HG02610 (cell line): ENCODE measurements around the gene SNX33.
"Not testable (repeated sequence)": the region's sequence is repeated elsewhere in the genome, so short reads cannot be mapped to it uniquely, and the experiment has no call there.

Experiments
- ATAC-seq: cut with Tn5 transposase; IDR thresholded peaks from one replicate; pipeline ENCODE4 v1.9.1; 2021; ENCODE audit warnings: mild to moderate bottlenecking, moderate library complexity; ENCODE audit not compliant: unreplicated experiment

The SNX33 gene, protein sequence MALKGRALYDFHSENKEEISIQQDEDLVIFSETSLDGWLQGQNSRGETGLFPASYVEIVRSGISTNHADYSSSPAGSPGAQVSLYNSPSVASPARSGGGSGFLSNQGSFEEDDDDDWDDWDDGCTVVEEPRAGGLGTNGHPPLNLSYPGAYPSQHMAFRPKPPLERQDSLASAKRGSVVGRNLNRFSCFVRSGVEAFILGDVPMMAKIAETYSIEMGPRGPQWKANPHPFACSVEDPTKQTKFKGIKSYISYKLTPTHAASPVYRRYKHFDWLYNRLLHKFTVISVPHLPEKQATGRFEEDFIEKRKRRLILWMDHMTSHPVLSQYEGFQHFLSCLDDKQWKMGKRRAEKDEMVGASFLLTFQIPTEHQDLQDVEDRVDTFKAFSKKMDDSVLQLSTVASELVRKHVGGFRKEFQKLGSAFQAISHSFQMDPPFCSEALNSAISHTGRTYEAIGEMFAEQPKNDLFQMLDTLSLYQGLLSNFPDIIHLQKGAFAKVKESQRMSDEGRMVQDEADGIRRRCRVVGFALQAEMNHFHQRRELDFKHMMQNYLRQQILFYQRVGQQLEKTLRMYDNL

GRCh38 chr15:75647370-75648155, at the start of gene SNX33:
Gene SNX33 (plus strand): TSS chr15:75647912. CDS start chr15:75649103, 1,191 bp downstream.
- no peak for ATAC-seq

DNA sequence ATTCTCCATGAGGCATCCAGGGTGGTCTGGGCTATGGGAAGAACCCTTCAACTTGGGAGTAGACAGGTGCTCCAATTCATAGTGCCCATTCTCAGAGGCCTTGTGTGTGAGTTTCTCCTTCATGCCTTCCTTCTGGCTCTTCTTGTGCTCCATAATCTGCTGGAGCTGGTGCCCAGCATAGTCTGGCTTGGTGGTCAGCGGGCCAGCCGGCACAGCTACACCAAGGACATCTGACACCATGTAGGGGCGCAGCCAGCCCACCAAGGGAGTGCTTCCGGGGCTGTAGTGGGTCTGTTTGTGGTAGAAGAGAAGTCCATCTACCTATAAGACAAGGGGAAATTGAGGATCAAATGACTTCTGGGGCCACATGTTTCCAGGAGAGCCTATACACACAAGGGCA, 49.4 kb upstream of the SNX33 start:
- ATAC-seq, result no peak

GRCh38 chr15:75599401-75599800, 48.3 kb upstream of the SNX33 start:
- no peak for ATAC-seq

- ATAC-seq, result no peak
Measured at GRCh38 chr15:75606026-75606425, 41.7 kb upstream of the SNX33 start.

- ATAC-seq, result no peak
Measured at GRCh38 chr15:75606711-75607699, 40.7 kb upstream of the SNX33 start.

GRCh38 chr15:75616766-75617165, 30.9 kb upstream of the SNX33 start:
- no peak for ATAC-seq

GRCh38 chr15:75620058-75620820, 27.5 kb upstream of the SNX33 start:
- ATAC-seq, result no peak

- no peak for ATAC-seq
Measured at GRCh38 chr15:75620841-75621391, 26.8 kb upstream of the SNX33 start.

DNA sequence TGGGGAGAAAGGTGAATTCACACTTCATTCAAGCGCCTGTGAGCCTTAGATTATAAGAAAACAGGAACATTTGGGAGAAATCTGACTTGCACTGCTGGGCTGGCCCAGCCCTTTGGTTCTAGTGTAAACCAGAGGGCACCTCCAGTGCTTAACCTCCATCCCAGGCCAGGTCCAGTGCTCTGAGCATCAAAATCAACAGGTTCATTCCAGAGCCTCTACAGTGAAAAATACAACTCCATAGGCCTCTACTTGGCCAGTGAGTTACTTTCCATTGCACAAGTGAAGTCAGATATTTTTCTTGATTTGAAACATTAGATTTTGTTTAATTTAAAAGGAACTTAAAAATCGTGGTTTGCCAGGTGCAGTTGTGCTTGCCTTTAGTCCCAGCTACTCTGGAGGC, 25.2 kb upstream of the SNX33 start:
- ATAC-seq, result no peak

GRCh38 chr15:75625542-75626347, 22.0 kb upstream of the SNX33 start, which contains the start of gene SNUPN:
Gene SNUPN (minus strand): TSS chr15:75625725. CDS start chr15:75621051, 4,674 bp downstream.
- peak; percentile 86 for ATAC-seq

- no peak for ATAC-seq
Measured at GRCh38 chr15:75631935-75632334, 15.8 kb upstream of the SNX33 start.

- not testable (repeated sequence) for ATAC-seq
Measured at GRCh38 chr15:75633922-75634321, 13.8 kb upstream of the SNX33 start.

GRCh38 chr15:75636026-75636425, 11.7 kb upstream of the SNX33 start:
- no peak for ATAC-seq

GRCh38 chr15:75637245-75638009, 10.3 kb upstream of the SNX33 start:
- no peak for ATAC-seq

DNA sequence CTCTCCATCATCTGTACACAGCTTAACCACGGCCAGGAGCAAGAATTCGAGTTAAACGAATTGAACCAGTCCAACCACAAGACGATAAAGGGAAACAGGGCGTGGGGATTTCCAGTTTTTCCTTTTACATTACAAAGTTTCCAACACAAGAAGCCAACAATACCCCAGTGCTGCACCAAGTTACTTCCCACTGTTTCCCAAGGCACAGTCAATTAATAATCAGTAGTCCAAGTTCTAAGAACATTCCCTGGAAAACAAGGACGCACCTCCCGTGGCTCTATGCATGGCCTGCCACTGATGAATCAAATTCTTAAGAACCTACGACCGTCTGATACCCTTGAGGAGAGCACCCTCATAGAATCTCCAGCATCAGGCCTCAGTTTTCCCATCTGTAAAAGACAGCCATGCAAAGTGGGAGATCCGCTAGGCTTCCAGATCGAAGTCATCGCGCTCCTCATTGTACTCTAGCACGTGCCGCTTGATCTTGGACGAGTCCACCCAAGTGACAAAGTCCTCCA, 8.5 kb upstream of the SNX33 start:
- ATAC-seq, result no peak

DNA sequence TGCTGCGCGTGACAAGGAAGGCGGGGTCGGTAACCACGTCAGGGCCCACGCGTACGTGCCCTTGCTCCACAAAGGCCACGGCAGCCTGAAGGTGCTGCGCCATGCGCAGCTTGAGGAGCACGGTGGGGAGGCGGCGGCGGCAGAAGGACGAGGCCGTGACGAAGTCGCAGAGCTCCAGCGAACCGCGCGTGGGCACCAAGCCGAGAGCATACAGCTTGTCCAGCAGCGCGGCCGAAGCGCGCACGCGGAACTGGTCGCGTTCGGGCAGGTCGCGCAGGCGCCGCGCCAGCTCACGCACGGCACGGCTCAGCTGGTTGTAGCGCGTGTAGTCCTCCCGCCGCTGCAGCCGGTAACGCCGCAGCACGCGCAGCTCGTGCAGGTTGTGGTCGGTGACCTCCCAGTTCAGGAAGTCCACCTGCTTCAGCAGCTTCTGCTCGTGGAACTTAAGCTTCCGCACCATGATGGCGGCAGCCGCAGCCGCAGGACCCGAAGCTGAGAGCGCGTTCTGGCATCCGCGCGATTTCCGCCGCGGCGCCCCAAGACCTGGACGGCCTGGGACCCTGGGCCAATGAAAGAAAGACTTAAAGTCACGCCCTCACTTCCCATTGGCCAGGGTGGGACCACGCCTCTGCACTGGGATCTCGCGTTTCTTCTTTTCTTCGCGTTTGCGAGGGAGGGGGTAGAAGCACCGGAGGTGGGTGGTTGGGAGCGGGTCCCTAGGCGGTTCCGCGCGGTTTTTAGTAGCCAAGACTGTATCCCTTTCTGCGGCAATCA, 7.8 kb upstream of the SNX33 start, which contains the start of gene IMP3:
IMP3 (minus strand) TSS at position 516 of the 774 bp plus-strand sequence; CDS start at position 460, 56 bp downstream.
- peak; percentile 93 for ATAC-seq
